ENCODE results near the gene CRY2. TPM values are rescaled to one million over a fixed set of nuclear protein-coding genes. Genes with fewer than 3 reads are reported as not detected.

CRY2 gene
- total RNA-seq, 1 donor from 2014 or later, result 56.8 TPM

GRCh38 chr11:45853332-45854219 is 6.3 kb downstream of the CRY2 start:
- Mint-ChIP-seq H3K4me3 (no peak overlapping the region), H3K9me3 (no peaks in the 10 kb centered on the region), H3K36me3 (ENCODE audit: low read depth) (peaks cover 45% of the 10 kb centered on the region), H3K4me1 (peaks cover 44% of the 10 kb centered on the region), H3K27me3 (no peaks in the 10 kb centered on the region), H3K27ac (no peak overlapping the region)
- intact Hi-C loops (cut with micrococcal nuclease), result loop anchor here (1.0 kb wide), 1 partner anchor 82 kb away; no protein-coding TSS in a partner anchor
- ATAC-seq (ENCODE audit: low read depth) (no peak), DNase-seq (no peak)
- POLR2A ChIA-PET, result no interaction called here
- TF ChIP-seq, protein P1, sequence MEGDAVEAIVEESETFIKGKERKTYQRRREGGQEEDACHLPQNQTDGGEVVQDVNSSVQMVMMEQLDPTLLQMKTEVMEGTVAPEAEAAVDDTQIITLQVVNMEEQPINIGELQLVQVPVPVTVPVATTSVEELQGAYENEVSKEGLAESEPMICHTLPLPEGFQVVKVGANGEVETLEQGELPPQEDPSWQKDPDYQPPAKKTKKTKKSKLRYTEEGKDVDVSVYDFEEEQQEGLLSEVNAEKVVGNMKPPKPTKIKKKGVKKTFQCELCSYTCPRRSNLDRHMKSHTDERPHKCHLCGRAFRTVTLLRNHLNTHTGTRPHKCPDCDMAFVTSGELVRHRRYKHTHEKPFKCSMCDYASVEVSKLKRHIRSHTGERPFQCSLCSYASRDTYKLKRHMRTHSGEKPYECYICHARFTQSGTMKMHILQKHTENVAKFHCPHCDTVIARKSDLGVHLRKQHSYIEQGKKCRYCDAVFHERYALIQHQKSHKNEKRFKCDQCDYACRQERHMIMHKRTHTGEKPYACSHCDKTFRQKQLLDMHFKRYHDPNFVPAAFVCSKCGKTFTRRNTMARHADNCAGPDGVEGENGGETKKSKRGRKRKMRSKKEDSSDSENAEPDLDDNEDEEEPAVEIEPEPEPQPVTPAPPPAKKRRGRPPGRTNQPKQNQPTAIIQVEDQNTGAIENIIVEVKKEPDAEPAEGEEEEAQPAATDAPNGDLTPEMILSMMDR (IDR thresholded peaks at IDR 0.05), result no peak
- CTCF ChIA-PET, result no interaction called here

DNA sequence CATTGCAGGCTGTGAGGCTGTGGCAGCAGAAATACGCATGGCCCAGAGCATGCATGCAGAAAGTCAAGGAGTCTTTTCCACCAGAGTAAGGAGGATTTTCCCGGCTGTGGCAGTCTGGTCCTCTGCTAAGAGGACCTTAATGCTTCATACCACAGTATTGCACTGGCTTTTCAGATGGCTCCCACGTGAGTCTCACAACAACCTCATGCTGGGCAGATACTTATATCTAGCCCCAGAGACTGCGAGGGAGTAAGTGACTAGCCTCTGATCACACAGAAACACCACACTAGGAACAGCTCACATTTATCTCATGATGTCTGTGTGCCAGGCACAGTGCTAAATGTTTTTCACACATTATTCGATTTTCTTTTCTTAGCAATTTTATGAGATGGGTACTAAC is 8.0 kb downstream of the CRY2 start:
- DNase-seq, result no peak
- TF ChIP-seq, protein P1 (IDR thresholded peaks at IDR 0.05), result no peak
- intact Hi-C loops (cut with micrococcal nuclease), result no loop called here
- Mint-ChIP-seq H3K4me1 (peaks cover 33% of the 10 kb centered on the region), H3K4me3 (no peak overlapping the region), H3K27ac (no peak overlapping the region), H3K36me3 (ENCODE audit: low read depth) (peaks cover 57% of the 10 kb centered on the region), H3K9me3 (no peaks in the 10 kb centered on the region), H3K27me3 (no peaks in the 10 kb centered on the region)
- no peak for ATAC-seq (ENCODE audit: low read depth)
- POLR2A ChIA-PET, result interaction anchor here (0.6 kb wide), 1 partner anchor 25 kb away, joined by 9 read pairs; no protein-coding TSS in a partner anchor
- CTCF ChIA-PET, result no interaction called here

DNA sequence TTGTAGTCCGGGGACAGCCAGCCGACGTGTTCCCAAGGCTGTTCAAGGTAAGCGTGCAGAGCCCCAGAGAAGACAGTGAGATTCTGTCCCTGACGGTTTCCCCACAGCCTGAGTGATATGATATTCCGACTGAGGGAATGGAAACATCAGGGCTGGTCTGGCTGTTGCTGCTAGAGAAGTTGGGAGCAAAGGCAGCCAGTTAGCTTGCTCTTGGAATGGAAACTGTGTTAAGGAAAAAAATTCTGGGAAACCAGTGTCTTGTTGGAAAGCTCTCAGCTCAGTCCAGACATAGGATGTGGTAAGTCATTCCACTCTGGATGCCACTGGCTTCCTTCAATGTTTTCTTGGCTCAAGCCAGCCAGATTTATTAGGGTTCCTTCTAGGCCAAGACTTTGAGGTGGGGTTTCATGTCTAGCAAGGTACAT is 8.8 kb downstream of the CRY2 start:
- Mint-ChIP-seq H3K4me1 (peaks cover 26% of the 10 kb centered on the region), H3K27me3 (no peaks in the 10 kb centered on the region), H3K9me3 (no peaks in the 10 kb centered on the region), H3K27ac (no peak overlapping the region), H3K36me3 (ENCODE audit: low read depth) (peaks cover 59% of the 10 kb centered on the region), H3K4me3 (no peak overlapping the region)
- ChIA-PET POLR2A (no interaction called here), CTCF (no interaction called here)
- ATAC-seq (ENCODE audit: low read depth), result no peak
- TF ChIP-seq, protein P1 (IDR thresholded peaks at IDR 0.05), result no peak
- no peak for DNase-seq
- intact Hi-C loops (cut with micrococcal nuclease), result no loop called here

DNA sequence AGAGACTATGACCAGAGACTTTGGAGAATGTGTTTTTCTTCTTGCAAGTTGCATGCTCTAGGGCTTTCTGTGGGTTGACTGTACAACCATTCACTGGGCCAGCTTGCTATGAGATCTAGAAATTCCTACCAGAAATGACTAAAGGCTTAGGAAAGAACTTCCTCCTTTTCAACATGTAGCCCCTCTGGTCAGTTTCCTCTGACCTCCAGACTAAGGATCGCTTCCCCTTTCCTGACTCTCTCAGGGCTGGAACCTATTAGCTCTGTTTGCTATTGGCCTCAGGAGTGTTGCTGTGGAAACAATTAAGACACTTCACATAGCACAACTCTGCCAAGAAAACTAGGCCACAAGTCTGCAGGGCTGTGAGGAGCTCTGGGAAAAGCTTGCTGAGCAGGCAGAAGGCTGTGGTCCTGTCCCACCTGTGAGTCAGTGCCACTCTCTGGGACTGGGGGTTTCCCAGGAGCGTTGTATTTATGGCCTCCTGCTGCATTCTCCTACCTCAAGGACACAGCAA is 10.7 kb downstream of the CRY2 start:
- no peak for DNase-seq
- no peak overlapping the region for H3K27ac Mint-ChIP-seq
- no peak for ATAC-seq (ENCODE audit: low read depth)
- TF ChIP-seq, protein P1 (IDR thresholded peaks at IDR 0.05), result no peak
- CTCF ChIA-PET, result no interaction called here
- POLR2A ChIA-PET, result no interaction called here
- H3K4me1 Mint-ChIP-seq, result peaks cover 9% of the 10 kb centered on the region
- intact Hi-C loops (cut with micrococcal nuclease), result no loop called here
- H3K4me3 Mint-ChIP-seq, result no peak overlapping the region
- H3K27me3 Mint-ChIP-seq, result no peaks in the 10 kb centered on the region
- H3K36me3 Mint-ChIP-seq (ENCODE audit: low read depth), result peaks cover 75% of the 10 kb centered on the region
- no peaks in the 10 kb centered on the region for H3K9me3 Mint-ChIP-seq

- no peak overlapping the region for H3K4me3 Mint-ChIP-seq
- H3K27me3 Mint-ChIP-seq, result no peaks in the 10 kb centered on the region
- H3K27ac Mint-ChIP-seq, result no peak overlapping the region
- TF ChIP-seq, protein P1 (IDR thresholded peaks at IDR 0.05), result no peak
- ChIA-PET CTCF (no interaction called here), POLR2A (no interaction called here)
- H3K4me1 Mint-ChIP-seq, result peaks cover 5% of the 10 kb centered on the region
- H3K36me3 Mint-ChIP-seq (ENCODE audit: low read depth), result peaks cover 81% of the 10 kb centered on the region
- DNase-seq, result no peak
- intact Hi-C loops (cut with micrococcal nuclease), result no loop called here
- no peak for ATAC-seq (ENCODE audit: low read depth)
- no peaks in the 10 kb centered on the region for H3K9me3 Mint-ChIP-seq
These were observed 11.6 kb downstream of the CRY2 start for GRCh38 chr11:45858751-45859398.
